GM12891 (cell line): ENCODE measurements around the gene PLD1.

Source experiments
- PAX5 ChIP-seq: IDR thresholded peaks from 2 replicates; pipeline ENCODE4 v1.6.1; 2011; ENCODE audit warnings: low read length, moderate library complexity, mild to moderate bottlenecking; ENCODE audit not compliant: insufficient read depth, severe bottlenecking
- POLR2A ChIP-seq: IDR thresholded peaks from 2 replicates; pipeline ENCODE4 v1.6.1; 2011; ENCODE audit warnings: low read depth, low read length, control low read depth
- POLR2AphosphoS5 ChIP-seq: IDR thresholded peaks from 2 replicates; pipeline ENCODE4 v1.6.1; 2011; ENCODE audit warnings: low read depth, low read length, control low read depth
- TAF1 ChIP-seq: IDR thresholded peaks from 2 replicates; pipeline ENCODE4 v1.6.1; 2011; ENCODE audit warnings: low read depth, low read length, control low read depth

- TF ChIP-seq POLR2A = no peak
- no peak for TF ChIP-seq POLR2AphosphoS5
- TF ChIP-seq PAX5 = no peak
- no peak for TF ChIP-seq TAF1
Observed at GRCh38 chr3:171743327-171744157, 66.7 kb downstream of the PLD1 start.
